GM21528 (cell line): ENCODE results near the gene UBR4.
"Not testable (repeated sequence)": the region's sequence is repeated elsewhere in the genome, so short reads cannot be mapped to it uniquely, and the experiment has no call there.

Experiments used
- ATAC-seq: cut with Tn5 transposase; IDR thresholded peaks from one replicate; pipeline ENCODE4 v1.9.1; 2021; ENCODE audit warnings: mild to moderate bottlenecking, moderate library complexity; ENCODE audit not compliant: unreplicated experiment, low FRiP score

The UBR4 gene

DNA sequence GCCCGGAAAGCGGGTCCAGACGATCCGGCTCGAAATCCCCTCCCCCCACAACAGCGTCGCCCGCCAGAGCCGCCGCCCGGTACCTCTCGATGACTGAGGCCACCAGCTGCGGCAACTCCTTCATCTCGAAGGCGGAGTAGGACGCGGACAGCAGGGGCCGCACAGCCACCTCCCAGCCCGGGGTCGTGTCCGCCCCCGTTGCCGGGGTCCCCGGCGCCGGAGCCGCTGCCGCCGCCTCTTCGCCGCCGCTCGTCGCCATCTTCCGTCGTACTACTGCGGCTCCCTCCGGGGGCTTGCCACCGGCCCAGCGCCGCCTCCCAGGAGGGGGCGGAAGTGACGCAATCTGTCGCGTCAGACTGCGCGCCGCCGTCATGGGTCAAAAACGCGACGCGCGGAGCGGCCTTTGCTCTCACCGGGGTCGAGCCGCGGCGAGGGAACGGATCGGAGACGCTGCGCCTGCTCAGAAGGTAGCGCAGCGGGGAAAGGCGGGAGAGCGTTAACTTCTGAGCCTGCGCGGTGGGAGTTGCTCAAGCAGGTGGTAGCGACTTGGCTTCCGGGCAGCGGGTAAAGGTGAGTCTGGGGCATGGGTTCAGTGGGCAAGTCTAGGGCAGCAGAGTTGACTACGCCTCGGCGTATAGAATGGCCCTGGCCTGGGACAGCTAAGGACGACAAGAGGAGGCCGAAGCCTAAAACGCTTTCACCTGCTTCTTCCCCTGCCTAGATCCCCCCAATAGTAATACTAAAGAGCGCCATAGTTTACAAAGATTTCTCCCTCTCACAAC lies at the start of gene UBR4:
UBR4 (minus strand) TSS at position 277 of the 782 bp plus-strand sequence; CDS start at position 259, 18 bp downstream.
- ATAC-seq, result peak; percentile 84

DNA sequence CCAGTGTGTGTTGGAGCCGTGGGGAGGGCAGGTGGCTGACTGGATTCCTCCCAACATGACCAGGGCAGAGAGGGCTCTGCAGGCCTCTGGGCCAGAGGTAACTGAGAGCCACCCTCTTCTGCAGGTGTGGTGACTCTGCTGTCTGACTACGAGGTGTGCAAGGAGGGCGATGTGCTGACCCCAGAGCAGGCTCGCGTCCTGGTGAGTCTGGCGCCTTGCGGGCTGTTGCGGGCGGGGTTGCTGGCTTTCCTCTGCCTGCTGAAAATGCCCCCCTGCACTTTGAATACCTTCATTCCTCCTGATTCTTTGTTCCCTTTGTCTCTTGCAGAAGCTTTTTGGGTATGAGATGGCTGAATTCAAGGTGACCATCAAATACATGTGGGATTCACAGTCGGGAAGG lies 48.3 kb upstream of the UBR4 start:
- no peak for ATAC-seq

DNA sequence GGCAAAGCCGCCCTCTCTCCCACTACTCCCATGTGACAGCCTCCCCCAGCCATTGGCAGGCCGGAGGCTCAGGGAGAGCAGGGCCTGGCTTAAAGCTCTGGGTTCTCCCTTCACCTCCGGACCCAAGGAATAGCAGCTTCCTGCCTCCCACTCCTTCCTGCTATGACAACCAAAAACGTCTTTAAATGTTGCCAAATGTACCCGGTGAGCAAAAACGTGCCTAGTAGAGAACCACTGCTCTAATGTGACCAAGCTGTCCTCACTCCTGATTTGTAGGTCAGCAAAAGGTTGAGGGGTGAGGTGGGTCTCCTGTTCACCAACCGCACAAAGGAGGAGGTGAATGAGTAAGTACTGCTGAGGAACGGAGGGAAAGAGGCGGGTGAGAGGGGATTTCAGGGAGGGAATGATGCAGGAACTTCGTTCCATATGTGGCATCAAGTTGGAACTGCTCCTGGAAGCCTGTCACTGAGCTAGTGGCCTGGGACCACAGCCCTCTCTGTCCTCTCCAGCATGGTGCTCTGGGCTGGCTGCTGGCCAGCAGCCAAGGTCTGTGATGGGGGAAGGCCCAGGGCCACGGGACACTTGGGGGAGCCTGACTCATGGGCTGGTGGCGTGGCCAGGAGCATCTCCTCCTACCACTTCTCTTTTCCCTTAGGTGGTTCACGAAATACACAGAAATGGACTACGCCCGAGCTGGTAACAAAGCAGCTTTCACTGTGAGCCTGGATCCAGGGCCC lies 47.3 kb upstream of the UBR4 start:
- no peak for ATAC-seq

DNA sequence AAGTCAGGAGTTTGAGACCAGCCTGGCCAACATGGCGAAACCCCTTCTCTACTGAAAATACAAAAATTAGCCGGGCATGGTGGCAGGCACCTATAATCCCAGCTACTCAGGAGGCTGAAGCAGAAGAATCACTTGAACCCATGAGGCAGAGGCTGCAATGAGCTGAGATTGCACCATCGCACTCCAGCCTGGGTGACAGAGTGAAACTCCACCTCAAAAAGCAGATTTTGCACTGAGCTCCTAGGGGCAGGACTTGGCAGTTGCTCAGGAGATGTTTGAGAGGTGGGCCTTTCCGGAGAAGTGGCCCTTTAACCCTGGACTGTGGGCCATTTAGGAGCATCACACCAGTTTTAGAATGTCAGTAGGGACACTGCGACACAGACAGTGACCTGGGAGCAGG lies 46.2 kb upstream of the UBR4 start:
- not testable (repeated sequence) for ATAC-seq

DNA sequence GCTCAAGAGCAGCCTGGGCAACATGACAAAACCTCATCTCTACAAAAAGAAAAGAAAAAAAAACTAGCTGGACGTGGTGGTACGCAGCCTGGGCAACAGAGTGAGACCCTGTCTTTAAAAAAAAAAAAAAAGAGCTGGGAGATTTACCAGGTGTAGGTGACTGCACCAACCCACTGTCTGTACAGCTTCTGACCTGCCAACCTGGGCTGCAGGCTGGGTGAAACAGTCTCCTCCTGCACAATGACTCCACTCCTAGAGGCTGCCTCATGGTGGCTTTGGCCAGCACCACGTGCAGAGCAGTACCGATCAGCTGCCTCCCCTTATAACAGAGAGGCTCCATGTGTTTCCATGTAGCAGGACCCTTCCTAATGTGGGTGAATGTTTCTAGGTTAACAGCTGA lies 45.2 kb upstream of the UBR4 start:
- no peak for ATAC-seq

DNA sequence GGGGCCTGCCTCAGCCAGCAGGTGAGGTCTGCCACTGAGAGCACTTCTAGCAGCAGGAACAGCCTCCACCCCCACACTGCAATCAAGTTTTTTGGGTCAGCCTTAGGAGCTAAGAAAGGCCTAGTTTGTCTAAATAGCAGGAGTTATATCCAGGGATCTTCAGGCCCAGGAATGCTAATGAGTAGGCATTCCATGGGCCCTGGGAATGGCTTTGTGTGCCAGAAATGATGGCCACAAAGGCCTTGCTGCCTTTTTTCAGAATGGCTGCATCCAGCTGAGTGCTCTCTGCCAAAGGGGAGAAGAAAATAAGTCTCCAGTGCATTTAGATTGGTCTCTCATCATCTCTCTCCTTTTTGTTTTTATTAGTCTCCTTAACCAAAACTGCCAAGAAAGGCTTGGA lies 44.4 kb upstream of the UBR4 start:
- ATAC-seq, result no peak

DNA sequence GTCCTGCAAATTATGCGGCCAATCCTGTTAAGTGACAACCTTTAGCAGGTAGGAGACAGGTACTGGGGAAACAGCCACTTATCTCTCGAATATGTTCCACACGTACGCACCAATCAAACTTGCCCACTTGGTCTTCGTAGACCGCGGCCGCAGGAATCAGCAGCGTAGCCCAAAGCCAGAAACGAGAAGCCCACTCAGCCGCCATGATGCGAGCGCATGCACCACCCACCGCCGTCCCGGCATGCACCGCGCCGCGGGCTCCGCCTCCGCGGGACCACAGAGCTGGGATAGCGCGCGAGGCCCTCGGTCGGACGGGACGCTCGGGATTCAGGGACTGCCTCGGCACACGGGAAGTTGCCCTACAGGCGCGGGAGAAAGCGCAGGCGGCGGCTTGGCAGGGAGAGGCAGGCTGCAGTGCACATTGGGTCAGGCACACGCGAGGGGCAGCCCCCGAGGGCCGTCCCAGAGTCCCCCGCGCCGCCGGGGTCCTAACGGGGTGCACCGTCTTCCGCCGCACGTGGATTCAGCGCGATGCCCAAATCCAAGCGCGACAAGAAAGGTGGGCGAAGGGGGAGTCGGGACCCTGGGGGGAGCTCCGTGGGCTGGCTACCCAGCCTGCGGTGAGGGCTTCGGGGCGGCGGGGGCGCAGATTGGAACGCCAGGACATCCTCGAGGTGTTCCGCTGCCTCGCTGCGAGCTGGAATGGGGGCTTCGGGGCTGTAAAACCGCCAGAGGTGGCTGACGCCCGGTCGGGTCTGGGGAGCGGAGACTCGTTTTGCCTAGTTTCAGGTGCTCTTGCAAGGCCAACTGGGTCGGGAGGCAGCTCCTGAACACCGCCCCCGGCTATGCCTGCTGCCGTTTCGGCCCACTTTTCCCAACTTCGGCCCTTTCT lies 41.5 kb upstream of the UBR4 start, which contains the start of the genes EMC1 and MRTO4:
EMC1 (minus strand) TSS at position 220 of the 892 bp plus-strand sequence; CDS start at position 205, 15 bp downstream.
MRTO4 (plus strand) TSS at position 501 of the 892 bp plus-strand sequence; CDS start at position 532, 31 bp downstream.
- ATAC-seq, result peak; percentile 86

DNA sequence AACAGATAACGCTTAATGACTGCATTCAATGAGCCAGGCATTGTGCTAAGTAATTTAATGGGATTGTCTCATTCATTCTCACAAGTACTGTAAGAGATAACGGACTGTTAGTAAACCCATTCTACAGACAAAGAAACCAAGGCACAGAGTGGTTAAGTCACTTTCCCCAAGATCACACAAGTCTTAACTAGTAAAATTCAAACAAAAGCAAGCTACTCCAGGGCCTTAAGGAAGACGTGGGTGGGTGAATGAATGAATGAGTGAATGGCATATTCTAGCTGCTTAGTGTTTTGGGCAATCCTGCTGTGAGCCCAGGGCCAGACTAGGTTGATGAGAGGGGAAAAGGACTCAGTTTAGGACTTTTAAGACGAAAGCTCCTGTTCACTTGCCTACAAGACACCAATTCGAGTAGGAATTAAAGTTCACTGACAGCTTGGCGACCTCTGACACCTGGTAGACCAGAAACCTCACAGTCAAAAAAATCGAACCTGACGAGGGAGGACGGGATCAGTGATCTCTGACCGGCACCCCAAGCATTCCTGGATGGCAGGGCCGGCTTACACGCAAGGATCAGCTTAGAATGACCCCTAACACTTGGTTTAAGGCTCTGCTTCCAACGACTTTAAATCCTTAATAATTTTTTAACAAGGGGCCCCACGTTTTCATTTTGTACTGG lies 40.7 kb upstream of the UBR4 start:
- ATAC-seq, result no peak

DNA sequence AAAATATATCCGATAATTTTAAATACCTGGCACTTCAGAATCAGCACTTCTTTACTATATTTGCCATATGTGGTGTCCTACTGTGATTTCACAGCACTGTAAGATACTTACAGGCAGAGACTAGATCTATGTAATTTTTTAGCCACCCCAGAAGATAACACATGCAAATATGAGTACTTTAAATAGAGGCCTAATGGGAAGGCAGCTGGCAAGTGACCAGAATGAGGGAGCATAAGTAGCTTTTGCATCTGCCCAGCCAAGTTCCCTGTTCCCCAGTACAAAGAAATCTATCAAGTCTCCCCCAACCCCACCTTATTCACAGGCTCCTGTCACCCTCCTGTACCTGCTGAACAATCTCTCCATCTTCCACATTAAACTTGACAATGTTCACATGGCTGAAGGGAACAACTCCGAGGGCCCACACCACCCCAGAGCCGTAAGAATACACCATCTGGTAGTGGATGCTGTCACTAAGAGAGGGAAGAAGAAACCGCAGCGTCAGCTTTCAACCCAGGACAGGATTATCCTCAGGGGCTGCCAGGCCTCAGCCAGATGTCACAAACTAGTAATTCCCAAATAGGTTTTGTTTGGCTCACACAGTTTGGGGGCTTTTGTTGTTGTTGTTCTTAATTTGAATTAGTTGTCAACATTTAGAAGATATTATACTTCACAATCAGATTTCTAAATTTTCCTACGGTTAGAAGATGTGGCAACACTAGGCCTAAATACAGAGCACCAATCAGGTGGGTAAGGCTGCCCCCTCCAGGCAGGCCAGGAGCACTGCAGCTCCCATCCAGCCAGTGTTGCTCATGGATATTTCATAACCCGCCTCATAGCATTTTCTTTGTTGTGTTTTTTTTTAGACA lies 30.8 kb upstream of the UBR4 start:
- ATAC-seq, result no peak

DNA sequence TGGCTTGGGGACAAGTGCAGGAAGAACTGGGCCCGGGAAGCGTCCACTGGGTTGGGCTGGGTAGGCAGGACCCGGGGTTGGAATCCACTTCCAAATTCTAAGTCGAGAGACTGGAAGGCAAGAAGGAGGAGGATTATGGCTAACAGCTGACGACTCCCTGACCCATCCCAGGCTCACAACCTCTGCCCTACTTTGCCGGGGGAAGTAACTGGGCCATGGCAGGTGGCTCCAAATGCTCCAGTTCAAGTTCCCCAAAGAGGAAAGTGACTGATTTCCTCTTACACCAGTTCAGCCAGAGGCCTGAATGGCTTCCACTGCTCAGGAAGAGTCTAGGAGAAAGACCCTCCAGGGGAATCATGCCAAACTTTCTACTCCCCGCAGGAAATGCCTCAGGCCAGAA lies 29.8 kb upstream of the UBR4 start:
- no peak for ATAC-seq

DNA sequence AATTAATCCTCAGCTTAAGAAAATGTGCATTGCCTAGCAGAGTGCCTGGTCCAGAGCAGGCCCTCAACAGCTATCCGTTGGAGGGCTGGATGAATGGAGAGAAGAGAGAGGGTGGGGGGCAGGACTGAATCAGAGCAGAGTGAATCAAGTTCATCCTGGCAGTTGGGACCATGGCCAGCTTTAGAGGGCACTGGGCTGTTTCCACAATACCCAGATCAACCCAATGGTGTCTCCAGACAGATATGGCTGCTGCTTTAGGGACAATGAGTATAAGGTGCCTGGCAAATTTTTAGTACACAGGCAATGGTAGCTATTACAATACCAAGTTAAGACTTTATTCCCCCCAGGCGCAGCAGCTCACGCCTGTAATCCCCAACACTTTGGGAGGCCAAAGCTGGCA lies 24.2 kb upstream of the UBR4 start:
- no peak for ATAC-seq

DNA sequence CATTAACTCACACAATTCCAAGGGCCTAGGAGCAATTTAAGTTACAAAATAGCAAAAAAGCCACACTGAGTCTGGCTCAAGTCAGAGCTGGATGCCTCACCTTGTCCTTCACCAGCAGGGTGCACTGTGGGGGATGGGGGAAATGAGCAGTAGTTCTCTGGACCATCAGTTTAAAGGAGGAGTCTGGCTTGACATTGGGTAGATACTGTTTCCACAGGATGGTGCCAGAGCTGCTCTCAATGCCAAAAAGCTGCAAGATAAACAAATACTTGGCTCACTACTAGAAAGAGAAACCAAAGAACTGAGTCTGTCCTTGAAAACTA lies 22.4 kb upstream of the UBR4 start:
- no peak for ATAC-seq

DNA sequence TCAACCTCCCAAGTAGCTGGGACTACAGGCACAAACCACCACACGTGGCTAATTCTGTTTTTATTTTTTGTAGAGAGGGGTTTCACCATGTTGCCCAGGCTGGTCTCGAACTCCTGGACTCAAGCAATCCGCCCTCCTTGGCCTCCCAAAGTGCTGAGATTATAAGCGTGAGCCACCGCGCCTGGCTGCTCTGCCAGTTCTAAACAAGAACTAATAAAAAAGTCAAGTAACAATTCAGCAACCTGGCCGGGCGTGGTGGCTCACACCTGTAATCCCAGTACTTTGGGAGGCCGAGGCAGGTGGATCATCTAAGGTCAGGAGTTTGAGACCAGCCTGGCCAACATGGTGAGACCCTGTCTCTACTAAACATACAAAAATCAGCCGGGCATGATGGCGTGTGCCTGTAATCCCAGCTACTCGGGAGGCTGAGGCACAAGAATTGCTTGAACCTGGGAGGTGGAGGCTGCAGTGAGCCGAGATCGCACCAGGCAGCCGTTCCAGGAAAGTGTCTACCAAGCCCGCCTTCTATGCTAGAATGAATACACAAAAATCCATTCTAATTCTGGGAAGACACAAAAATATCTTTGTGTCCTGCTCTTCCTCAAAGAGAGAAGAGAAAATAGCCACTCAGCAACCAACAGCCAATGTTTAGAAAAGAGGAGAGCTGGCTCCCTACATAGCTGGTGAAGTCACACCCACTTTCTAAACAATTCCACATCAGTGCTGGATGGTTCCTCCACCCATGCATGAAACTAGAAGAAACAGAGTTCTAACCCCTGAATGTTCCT lies 21.9 kb upstream of the UBR4 start:
- not testable (repeated sequence) for ATAC-seq

DNA sequence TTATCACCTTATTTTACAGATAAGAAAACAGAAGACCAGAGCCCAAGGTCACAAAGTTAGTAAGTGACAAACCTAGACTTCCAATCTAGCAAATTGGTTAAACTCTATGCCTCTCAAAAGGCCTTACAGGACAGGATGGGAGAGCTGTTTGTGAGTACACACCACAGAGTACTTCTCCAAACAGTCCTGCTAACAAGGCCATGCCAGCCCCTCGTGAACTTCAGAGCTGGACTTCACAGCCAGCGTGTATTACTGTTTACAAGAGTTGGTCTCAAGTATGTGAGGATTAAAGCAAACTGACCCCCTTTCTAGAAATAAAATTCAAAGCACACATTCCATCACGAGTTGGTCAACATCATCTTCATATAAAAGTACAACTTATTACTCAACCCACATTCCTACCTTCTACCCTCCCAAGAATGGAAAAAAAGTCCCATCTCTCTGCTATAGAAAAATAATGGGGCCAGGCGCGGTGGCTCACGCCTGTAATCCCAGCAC lies 19.8 kb upstream of the UBR4 start:
- no peak for ATAC-seq

DNA sequence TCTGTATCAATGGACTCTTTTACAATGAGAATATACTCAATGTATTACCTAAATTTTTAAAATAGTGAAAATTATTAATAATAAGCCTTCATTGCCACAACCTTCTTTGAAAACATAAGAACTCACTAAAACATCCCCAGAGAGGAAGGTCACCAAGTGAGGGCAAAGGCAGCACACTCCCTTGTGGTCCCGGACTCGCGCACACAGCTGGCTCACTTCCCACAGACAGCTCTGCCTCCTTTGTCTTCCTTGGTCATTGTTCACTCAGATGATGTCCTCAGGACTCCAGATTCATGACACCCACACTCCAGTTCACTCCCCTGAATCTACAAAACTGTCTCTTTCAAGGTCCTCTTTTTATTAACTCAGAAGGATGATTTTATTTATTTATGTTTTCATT lies 19.2 kb upstream of the UBR4 start:
- ATAC-seq, result no peak

DNA sequence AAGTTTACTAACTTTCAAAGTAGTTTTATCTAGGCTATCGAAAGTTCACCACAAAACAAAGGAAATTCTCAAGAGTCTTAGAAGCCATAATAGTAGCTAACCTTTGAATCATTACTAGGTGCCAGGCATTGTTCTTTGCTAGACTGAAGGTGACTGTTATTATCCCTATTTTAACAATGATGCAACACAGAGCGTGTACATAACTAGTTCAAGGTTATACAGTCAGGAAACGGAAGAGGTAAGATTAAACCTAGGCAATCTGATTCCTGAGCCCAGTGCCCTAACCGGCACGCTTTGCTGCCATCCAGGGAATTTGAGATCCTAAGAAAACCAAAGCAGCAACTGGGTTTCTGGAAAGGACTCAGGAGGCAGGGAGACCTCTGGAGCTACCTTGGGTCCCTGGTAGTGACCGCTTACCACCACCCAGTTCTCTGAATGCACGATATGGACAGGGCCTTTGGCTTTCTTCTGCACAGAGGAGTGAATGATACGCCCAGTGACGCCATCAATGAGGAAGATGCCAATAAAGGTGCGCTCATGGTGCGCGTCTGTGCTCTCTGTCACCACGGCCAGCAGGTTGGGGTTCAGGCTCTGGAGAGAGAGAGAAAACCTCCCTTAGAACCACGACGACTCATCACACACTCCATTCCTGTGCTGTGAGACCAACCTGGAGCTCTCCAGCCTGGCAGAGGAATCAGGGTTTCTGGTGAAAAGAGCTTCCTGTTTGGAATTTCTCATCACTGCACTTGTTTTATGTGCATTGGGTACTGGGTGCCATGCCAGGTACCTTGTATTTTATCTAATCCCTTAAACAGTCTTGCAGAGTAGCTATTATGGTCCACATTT lies 13.1 kb upstream of the UBR4 start:
- ATAC-seq, result no peak

DNA sequence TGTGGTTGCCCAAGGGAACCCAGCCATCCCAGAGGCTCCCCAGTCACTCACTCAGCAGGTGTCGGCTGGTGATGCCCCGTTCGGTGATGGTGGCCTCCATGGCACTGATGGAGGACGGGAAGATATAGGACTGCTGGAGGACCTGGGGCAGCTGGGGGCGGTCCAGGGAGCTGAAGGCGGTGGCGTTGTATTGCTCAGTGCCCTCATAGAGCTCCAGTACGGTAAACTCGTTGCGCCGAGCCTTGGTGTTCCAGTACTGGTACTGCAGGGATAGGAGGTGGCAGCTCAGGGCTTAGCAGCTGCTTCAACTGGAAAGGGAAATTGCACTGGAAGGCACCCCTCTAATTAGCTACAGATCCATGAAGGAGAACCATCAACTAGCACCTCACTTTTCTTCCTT lies 12.5 kb upstream of the UBR4 start:
- no peak for ATAC-seq

DNA sequence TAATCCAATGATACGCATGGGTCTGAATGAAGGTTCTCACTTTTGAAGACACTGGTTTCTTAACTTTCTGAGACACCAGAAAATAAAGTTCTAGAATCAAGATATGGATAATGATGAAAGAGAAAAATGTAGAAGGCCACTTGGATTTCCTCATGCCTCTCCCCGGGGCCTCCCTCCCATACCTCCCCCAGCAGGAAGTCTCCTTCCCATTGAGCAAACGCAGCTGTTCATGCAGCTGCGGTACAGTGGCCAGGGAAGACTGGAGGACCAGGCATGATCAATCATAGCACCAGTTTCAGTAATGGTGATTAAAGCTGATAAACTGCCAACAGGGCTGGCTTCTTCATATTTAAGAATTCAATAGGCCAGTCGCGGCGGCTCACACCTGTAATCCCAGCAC lies 10.9 kb upstream of the UBR4 start:
- ATAC-seq, result no peak
